Subcutaneous abdominal adipose tissue (tissue), 5 donors: Measurements from ENCODE around the gene SPATA20.

Experiments
- H3K27ac ChIP-seq: one replicate; pipeline ENCODE4 v1.7.0; 2013; ENCODE audit warnings: low read depth, mild to moderate bottlenecking, inconsistent platforms, low read length, moderate library complexity
- H3K27me3 ChIP-seq, 5 donors: one replicate each; pipeline ENCODE4 v1.7.0; 2013; ENCODE audit warnings: low read length in 5 of 5, inconsistent platforms in 1 of 5; ENCODE audit not compliant: control insufficient read depth in 5 of 5, insufficient read depth in 4 of 5
- H3K36me3 ChIP-seq, 5 donors: one replicate each; pipeline ENCODE4 v1.7.0; 2013; ENCODE audit warnings: low read length in 5 of 5; ENCODE audit not compliant: control insufficient read depth in 5 of 5, insufficient read depth in 5 of 5
- H3K4me1 ChIP-seq, 5 donors: one replicate each; pipeline ENCODE4 v1.7.0; 2013; ENCODE audit warnings: low read length in 5 of 5, mild to moderate bottlenecking in 3 of 5, moderate library complexity in 1 of 5; ENCODE audit not compliant: control insufficient read depth in 5 of 5, insufficient read depth in 5 of 5
- H3K4me3 ChIP-seq, 5 donors: one replicate each; pipeline ENCODE4 v1.7.0; 2013; ENCODE audit warnings: low read length in 5 of 5, low read depth in 1 of 5
- H3K9ac ChIP-seq, 5 donors: one replicate each; pipeline ENCODE4 v1.7.0; 2013; ENCODE audit warnings: low read length in 5 of 5, mild to moderate bottlenecking in 4 of 5, moderate library complexity in 3 of 5
- H3K9me3 ChIP-seq, 5 donors: one replicate each; pipeline ENCODE4 v1.7.0; 2013; ENCODE audit warnings: low read length in 5 of 5; ENCODE audit not compliant: control insufficient read depth in 5 of 5
- donor health status: healthy.
- donor health status: healthy.
- donor health status: healthy.
- donor health status: healthy.
- donor health status: healthy.

Gene SPATA20

GRCh38 chr17:50594128-50594823 is 47.3 kb downstream of the SPATA20 start:
- H3K9ac ChIP-seq = no peak overlapping the region
- H3K4me1 ChIP-seq = peaks cover 7 to 14% (median 12%) of the 10 kb centered on the region in 5 donors
- H3K4me3 ChIP-seq = no peak overlapping the region
- H3K27me3 ChIP-seq = no peaks in the 10 kb centered on the region
- no peak overlapping the region for H3K27ac ChIP-seq
- no peaks in the 10 kb centered on the region for H3K36me3 ChIP-seq
- H3K9me3 ChIP-seq = no peaks in the 10 kb centered on the region

DNA sequence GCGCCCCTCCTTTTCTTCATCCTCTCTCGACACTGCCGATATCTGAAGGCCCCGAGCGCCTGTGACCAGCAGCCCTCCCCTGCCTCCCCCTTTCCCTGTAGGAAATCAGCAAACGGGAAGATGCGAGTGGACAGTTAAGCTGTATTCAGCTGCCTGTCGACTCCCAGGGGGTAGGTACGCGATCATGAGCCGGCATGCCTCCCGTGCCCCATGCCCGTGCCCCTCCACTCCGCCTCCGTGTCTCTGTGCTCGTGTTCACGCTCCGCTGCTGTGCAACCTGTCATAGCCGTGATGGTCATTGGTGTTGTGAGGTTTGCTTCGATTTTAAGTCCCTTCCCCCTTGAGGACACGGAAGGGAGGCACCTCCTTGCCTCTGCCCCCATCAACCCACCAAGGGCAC is 47.9 kb downstream of the SPATA20 start:
- H3K27me3 ChIP-seq = no peaks in the 10 kb centered on the region
- H3K9ac ChIP-seq = no peak overlapping the region
- no peaks in the 10 kb centered on the region for H3K9me3 ChIP-seq

GRCh38 chr17:50596191-50597037 is 49.4 kb downstream of the SPATA20 start:
- H3K4me3 ChIP-seq = no peak overlapping the region
- H3K9me3 ChIP-seq = no peaks in the 10 kb centered on the region
- H3K4me1 ChIP-seq = no peaks in the 10 kb centered on the region
- H3K27me3 ChIP-seq = peaks cover 0 to 4% (median 0%) of the 10 kb centered on the region in 5 donors
- no peak overlapping the region for H3K9ac ChIP-seq
- H3K36me3 ChIP-seq = no peaks in the 10 kb centered on the region
- no peak overlapping the region for H3K27ac ChIP-seq

More for the DNA sequence above, 47.9 kb downstream of the SPATA20 start:
- H3K4me1 ChIP-seq = peaks cover 3 to 8% (median 6%) of the 10 kb centered on the region in 5 donors
- no peak overlapping the region for H3K4me3 ChIP-seq
- no peaks in the 10 kb centered on the region for H3K36me3 ChIP-seq
- H3K27ac ChIP-seq = no peak overlapping the region

GRCh38 chr17:50598487-50598886 is 51.5 kb downstream of the SPATA20 start:
- Histone ChIP-seq H3K27ac (no peak overlapping the region), H3K4me1 (peaks cover 0 to 4% (median 0%) of the 10 kb centered on the region in 5 donors), H3K4me3 (no peak overlapping the region), H3K27me3 (peaks cover 0 to 12% (median 4%) of the 10 kb centered on the region in 5 donors), H3K9ac (no peak overlapping the region), H3K36me3 (no peaks in the 10 kb centered on the region), H3K9me3 (no peaks in the 10 kb centered on the region)

GRCh38 chr17:50599606-50600005 is 52.6 kb downstream of the SPATA20 start:
- Histone ChIP-seq H3K4me1 (peaks cover 3 to 15% (median 8%) of the 10 kb centered on the region in 5 donors), H3K27ac (no peak overlapping the region), H3K36me3 (no peaks in the 10 kb centered on the region), H3K9me3 (no peaks in the 10 kb centered on the region), H3K9ac (no peak overlapping the region), H3K27me3 (peaks cover 0 to 19% (median 4%) of the 10 kb centered on the region in 5 donors), H3K4me3 (no peak overlapping the region)

DNA sequence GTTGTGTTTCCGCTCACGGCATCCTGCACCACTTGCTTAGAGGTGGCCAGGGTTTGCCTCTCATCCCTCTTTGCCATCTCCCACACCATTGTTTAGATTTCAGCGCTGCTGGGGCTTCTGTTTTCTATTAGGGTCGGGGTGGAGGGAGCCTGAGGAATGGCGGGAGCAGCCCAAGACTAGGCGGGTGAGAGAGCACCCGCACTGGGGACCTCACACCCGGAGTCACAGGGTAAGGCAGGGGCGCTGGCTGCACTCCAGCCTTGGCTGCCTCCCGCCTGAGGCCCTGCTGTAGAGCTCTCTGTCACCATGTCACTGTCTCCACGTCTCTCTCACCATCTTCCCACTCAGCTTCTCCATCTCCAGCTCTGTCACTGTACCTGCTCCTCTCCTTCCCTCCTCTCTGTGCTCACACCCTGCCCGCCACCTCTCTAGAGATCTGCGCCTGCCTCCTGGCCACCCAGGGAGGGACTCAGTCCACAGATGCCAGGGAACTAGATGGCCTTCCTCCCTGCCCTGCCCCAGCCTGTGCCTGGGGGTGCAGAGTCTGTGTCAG is 54.9 kb downstream of the SPATA20 start:
- Histone ChIP-seq H3K27me3 (peaks cover 0 to 30% (median 15%) of the 10 kb centered on the region in 5 donors), H3K36me3 (no peaks in the 10 kb centered on the region), H3K9me3 (no peaks in the 10 kb centered on the region), H3K27ac (no peak overlapping the region), H3K4me3 (no peak overlapping the region), H3K4me1 (peaks cover 5 to 31% (median 23%) of the 10 kb centered on the region in 5 donors), H3K9ac (no peak overlapping the region)

DNA sequence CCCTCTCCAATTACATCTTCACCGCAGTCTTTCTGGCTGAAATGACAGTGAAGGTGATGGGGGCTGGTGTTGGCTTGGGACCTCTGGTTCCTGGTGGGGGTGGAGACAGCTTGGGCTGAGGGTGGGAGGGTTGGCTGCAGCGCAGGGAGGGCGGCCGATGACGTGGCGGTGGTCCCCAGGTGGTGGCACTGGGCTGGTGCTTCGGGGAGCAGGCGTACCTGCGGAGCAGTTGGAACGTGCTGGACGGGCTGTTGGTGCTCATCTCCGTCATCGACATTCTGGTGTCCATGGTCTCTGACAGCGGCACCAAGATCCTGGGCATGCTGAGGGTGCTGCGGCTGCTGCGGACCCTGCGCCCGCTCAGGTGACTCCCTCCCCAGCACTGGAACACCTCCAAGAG is 55.9 kb downstream of the SPATA20 start:
- Histone ChIP-seq H3K9me3 (no peaks in the 10 kb centered on the region), H3K27ac (no peak overlapping the region), H3K36me3 (no peaks in the 10 kb centered on the region), H3K27me3 (peaks cover 0 to 30% (median 15%) of the 10 kb centered on the region in 5 donors), H3K9ac (no peak overlapping the region), H3K4me3 (no peak overlapping the region), H3K4me1 (peaks cover 5 to 31% (median 23%) of the 10 kb centered on the region in 5 donors)

DNA sequence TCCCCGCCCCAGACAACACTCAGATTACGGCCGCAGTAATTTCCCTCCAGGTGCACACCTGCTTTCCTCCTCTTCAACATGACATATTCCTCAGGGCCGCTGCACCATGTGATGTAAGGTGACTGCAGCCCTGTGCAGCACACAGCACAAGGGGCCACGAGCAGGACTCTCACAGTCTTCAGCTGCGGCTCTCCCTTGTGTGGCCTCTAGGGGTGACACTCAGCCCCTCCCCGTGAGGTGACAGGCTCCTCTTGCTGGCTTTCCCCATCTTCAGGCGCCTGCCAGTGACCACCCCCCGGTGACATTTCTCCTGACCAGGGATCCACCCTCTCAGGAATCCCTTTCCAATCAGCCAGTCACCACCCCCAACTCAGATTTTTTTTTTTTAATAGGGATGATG is 56.4 kb downstream of the SPATA20 start:
- no peak overlapping the region for H3K4me3 ChIP-seq
- no peak overlapping the region for H3K9ac ChIP-seq
- no peaks in the 10 kb centered on the region for H3K9me3 ChIP-seq
- no peaks in the 10 kb centered on the region for H3K36me3 ChIP-seq
- H3K27ac ChIP-seq = no peak overlapping the region
- peaks cover 0 to 30% (median 15%) of the 10 kb centered on the region in 5 donors for H3K27me3 ChIP-seq
- peaks cover 5 to 31% (median 23%) of the 10 kb centered on the region in 5 donors for H3K4me1 ChIP-seq

GRCh38 chr17:50604513-50604912 is 57.5 kb downstream of the SPATA20 start:
- Histone ChIP-seq H3K9ac (peak overlapping the region in 2 of 5 donors; percentile 18 to 29), H3K27ac (no peak overlapping the region), H3K4me3 (peak overlapping the region in 3 of 5 donors; percentile 3 to 45 (median 5)), H3K36me3 (no peaks in the 10 kb centered on the region), H3K27me3 (peaks cover 5 to 30% (median 15%) of the 10 kb centered on the region in 5 donors), H3K4me1 (peaks cover 5 to 31% (median 23%) of the 10 kb centered on the region in 5 donors), H3K9me3 (no peaks in the 10 kb centered on the region)

DNA sequence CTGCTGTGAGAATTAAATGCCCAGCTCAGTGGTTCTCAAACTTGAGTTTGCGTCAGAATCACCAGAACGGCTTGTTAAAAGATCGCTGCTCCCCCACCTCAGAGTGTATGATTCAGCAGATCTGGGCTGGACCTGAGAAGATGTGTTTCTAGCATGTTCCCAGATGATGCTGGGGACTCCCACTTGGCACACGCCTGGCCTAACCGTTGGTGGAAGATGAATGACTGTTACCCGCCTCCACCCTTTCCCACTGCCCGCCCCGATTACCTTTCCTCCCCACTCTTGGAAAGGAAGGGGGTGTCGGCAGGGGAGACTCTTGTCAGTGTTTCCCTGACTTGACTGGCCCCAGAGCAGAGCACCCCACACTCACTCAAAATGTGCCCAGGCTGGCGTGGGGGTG is 58.5 kb downstream of the SPATA20 start:
- peaks cover 5 to 31% (median 23%) of the 10 kb centered on the region in 5 donors for H3K4me1 ChIP-seq
- H3K4me3 ChIP-seq = no peak overlapping the region
- H3K27ac ChIP-seq = no peak overlapping the region
- H3K9me3 ChIP-seq = no peaks in the 10 kb centered on the region
- H3K27me3 ChIP-seq = peaks cover 5 to 30% (median 15%) of the 10 kb centered on the region in 5 donors
- no peaks in the 10 kb centered on the region for H3K36me3 ChIP-seq
- H3K9ac ChIP-seq = peak overlapping the region in 1 of 5 donors; percentile 2
